Nephron progenitor cell (in vitro differentiated cells): Measurements from ENCODE around the gene MEX3C.

ENCODE experiments used
- DNase-seq: peaks from one replicate; pipeline ENCODE4 v3.0.0; 2021
- H3K27ac Mint-ChIP-seq: 2 replicates; pipeline ENCODE4 v1.8.0; 2021; ENCODE audit warnings: mild to moderate bottlenecking, moderate library complexity, mixed read lengths
- H3K27me3 Mint-ChIP-seq: 2 replicates; pipeline ENCODE4 v1.8.0; 2021; ENCODE audit warnings: mild to moderate bottlenecking, low read depth, mixed read lengths; ENCODE audit not compliant: poor library complexity
- H3K36me3 Mint-ChIP-seq: 2 replicates; pipeline ENCODE4 v1.8.0; 2021; ENCODE audit warnings: low read depth, mixed read lengths
- H3K4me1 Mint-ChIP-seq: 2 replicates; pipeline ENCODE4 v1.8.0; 2021; ENCODE audit warnings: mixed read lengths
- H3K4me3 Mint-ChIP-seq: 2 replicates; pipeline ENCODE4 v1.8.0; 2021; ENCODE audit warnings: mild to moderate bottlenecking, moderate library complexity, mixed read lengths
- H3K9me3 Mint-ChIP-seq: 2 replicates; pipeline ENCODE4 v1.8.0; 2021; ENCODE audit warnings: mild to moderate bottlenecking, moderate library complexity, mixed read lengths
- TF ChIP-seq, protein P1 (sequence below): fragments of 200-600 bp; sonication (generic); IDR thresholded peaks from 2 replicates; pipeline ENCODE4 v1.5.0; 2021; ENCODE audit warnings: antibody characterized with exemption

Gene MEX3C

DNA sequence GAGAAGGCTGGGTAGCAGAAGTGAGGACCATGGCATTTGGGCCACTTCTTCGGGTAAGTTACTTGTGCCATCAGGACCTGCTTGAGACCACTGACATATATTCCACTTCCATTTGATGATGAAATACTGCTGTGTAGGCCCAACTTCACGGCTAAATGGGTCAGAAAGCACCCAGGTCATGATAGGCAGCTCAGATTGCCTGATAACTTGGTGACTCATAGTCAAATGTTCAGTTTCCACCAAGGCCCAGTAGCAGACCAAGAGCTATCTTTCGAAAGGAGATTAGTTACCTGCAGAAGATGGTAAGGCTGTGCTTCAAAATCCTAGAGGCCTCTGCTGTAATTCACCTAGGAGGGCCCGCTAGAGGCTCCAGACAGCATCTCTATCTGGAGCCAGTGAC, 31.8 kb upstream of the MEX3C start:
- Mint-ChIP-seq H3K4me1 (no peaks in the 10 kb centered on the region), H3K27ac (no peak overlapping the region), H3K9me3 (no peaks in the 10 kb centered on the region), H3K27me3 (peaks cover 4% of the 10 kb centered on the region), H3K4me3 (no peak overlapping the region), H3K36me3 (no peaks in the 10 kb centered on the region)
- no peak for DNase-seq
- TF ChIP-seq, protein P1, sequence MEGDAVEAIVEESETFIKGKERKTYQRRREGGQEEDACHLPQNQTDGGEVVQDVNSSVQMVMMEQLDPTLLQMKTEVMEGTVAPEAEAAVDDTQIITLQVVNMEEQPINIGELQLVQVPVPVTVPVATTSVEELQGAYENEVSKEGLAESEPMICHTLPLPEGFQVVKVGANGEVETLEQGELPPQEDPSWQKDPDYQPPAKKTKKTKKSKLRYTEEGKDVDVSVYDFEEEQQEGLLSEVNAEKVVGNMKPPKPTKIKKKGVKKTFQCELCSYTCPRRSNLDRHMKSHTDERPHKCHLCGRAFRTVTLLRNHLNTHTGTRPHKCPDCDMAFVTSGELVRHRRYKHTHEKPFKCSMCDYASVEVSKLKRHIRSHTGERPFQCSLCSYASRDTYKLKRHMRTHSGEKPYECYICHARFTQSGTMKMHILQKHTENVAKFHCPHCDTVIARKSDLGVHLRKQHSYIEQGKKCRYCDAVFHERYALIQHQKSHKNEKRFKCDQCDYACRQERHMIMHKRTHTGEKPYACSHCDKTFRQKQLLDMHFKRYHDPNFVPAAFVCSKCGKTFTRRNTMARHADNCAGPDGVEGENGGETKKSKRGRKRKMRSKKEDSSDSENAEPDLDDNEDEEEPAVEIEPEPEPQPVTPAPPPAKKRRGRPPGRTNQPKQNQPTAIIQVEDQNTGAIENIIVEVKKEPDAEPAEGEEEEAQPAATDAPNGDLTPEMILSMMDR = no peak

DNA sequence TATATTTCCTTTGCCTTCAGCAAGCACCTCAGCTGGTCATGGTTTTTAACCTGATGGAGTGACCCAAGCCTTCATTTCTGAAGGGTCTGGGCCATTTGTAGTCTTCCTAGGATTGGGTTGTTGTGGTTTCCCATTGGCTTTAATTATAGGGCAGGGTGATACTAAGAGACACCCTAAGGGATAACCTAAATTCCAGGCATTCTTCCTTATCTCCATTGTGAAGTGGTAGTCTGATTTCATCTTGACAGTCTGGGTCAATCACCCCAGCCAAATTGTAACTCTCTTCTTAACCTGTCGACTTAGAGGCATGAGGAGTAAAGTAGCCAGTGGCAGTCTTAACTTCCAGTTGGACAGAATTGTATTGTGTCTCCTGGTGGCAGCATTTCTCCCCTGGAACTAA, 30.2 kb upstream of the MEX3C start:
- Mint-ChIP-seq H3K36me3 (no peaks in the 10 kb centered on the region), H3K4me1 (no peaks in the 10 kb centered on the region), H3K27ac (no peak overlapping the region), H3K9me3 (no peaks in the 10 kb centered on the region), H3K4me3 (no peak overlapping the region), H3K27me3 (peaks cover 4% of the 10 kb centered on the region)
- TF ChIP-seq, protein P1 = no peak
- DNase-seq = no peak

DNA sequence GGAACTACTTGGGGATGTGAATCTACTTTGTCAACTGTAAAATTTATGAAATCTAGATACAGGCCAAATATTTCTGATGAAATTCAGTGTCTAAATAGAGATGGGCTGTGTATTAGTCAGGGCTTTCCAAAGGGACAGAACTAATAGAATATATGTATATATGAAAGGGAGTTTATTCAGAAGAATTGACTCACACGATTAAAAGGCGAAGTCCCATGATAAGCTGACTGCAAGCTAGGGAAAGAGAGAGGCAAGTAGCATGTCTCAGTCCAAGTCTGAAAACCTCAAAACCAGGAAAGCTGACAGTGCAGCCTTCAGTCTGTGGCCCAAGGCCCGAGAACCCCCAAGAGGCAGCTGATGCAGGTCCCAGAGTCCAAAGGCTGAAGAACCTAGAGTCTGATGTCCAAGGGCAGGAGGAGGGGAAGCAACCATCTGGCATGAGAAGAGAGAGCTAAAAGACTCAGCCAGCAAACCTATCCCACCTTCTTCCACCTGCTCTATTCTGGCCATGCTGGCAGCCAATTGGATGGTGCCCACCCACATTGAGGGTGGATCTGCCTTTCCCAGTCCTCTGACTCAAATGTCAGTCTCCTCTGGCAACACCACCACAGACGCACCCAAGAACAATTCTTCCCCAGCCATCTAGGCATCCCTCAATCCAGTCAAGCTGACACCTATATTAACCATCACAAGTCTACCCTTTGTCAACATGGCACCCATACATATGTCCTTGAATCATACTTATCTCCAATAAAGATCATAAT, 29.3 kb upstream of the MEX3C start:
- TF ChIP-seq, protein P1 = no peak

DNA sequence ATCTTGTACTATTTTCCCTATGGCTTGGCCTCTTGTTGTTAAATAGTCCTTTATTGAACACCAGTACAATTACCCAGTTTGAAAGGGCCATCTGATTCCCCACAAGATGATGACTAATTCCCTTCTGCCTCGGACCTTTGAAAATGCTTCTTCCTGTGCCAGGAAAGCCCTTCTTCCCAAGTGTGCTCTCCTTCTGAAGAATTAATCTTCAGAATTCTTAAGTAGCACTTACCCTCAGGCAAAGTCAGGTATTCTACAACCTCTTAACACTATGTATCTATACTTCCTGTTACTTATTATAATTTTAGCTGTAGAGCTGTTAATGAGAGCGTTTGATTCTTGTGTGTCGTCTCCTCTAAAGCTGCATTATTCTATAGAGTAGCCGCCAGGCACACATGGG, 28.6 kb upstream of the MEX3C start:
- Mint-ChIP-seq H3K4me1 (no peaks in the 10 kb centered on the region), H3K36me3 (no peaks in the 10 kb centered on the region), H3K4me3 (no peak overlapping the region), H3K27ac (no peak overlapping the region), H3K27me3 (no peaks in the 10 kb centered on the region), H3K9me3 (peaks cover 3% of the 10 kb centered on the region)
- TF ChIP-seq, protein P1 = no peak
- DNase-seq = no peak

More for the DNA sequence above, 29.3 kb upstream of the MEX3C start:
- H3K27me3 Mint-ChIP-seq = no peaks in the 10 kb centered on the region
- H3K4me1 Mint-ChIP-seq = no peaks in the 10 kb centered on the region
- H3K27ac Mint-ChIP-seq = no peak overlapping the region
- DNase-seq = no peak
- no peak overlapping the region for H3K4me3 Mint-ChIP-seq
- no peaks in the 10 kb centered on the region for H3K36me3 Mint-ChIP-seq
- no peaks in the 10 kb centered on the region for H3K9me3 Mint-ChIP-seq

DNA sequence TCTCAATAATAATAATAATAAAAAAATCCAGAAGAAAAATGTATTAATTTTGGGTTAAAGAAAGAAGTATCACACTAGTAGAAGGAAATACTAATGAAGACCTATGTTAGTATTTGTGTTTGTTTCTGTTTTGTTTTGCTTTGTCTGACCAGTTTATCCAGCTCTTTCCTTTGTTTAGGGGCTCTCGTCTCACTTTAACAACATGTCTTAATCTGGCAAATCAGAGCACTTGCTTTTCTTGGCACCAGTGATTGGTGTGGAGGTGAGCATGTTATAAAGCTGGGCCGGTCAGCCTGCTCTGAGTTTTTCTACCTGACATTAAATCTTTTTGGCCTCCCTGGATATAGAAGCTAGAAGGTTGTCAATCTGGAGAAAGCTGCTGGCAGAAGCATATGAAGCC, 15.1 kb upstream of the MEX3C start:
- Mint-ChIP-seq H3K27ac (no peak overlapping the region), H3K9me3 (no peaks in the 10 kb centered on the region), H3K4me1 (no peaks in the 10 kb centered on the region), H3K27me3 (peaks cover 9% of the 10 kb centered on the region), H3K4me3 (no peak overlapping the region), H3K36me3 (no peaks in the 10 kb centered on the region)
- TF ChIP-seq, protein P1 = no peak
- DNase-seq = no peak

DNA sequence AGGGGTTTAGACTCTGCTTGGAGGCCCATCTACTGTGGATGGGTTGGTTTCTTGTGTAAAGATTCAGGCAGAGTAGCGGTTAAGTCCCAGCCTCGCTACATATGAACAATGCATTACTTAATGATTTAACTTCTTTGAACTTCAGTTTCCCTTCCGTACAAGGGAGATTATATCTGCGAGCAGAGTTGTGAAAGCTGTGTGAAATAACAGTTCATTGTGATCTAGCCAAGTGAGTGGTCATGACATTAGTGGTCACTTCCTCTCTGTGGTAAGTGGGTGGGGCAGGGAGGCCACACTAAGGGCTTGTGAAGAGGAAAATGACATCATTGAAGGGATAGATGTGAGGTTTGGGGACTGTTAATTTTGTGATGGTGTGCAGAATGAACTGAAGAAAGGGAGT, 14.1 kb upstream of the MEX3C start:
- H3K4me1 Mint-ChIP-seq = no peaks in the 10 kb centered on the region
- no peak overlapping the region for H3K27ac Mint-ChIP-seq
- no peak for DNase-seq

More for the DNA sequence above, 14.1 kb upstream of the MEX3C start:
- TF ChIP-seq, protein P1 = no peak
- no peaks in the 10 kb centered on the region for H3K36me3 Mint-ChIP-seq
- H3K27me3 Mint-ChIP-seq = peaks cover 9% of the 10 kb centered on the region
- no peak overlapping the region for H3K4me3 Mint-ChIP-seq
- H3K9me3 Mint-ChIP-seq = no peaks in the 10 kb centered on the region
